D721Med (cell line): ENCODE data around the gene ASZ1.
"Not testable (repeated sequence)": the region's sequence is repeated elsewhere in the genome, so short reads cannot be mapped to it uniquely, and the experiment has no call there.

Experiments used
- DNase-seq: peaks from one replicate; pipeline ENCODE4 v3.0.0; 2011; ENCODE audit warnings: low spot score; ENCODE audit not compliant: insufficient read length
- FAIRE-seq: peaks from 2 replicates; lab custom pipeline; 2011; peaks lifted over from hg19 to GRCh38; lab: Jason Lieb, UNC
- CTCF ChIP-seq: IDR thresholded peaks from 2 replicates; pipeline ENCODE4 v1.5.1; 2012; ENCODE audit warnings: mild to moderate bottlenecking, control low read depth; ENCODE audit not compliant: insufficient read depth; ENCODE audit errors: missing control alignments

Gene ASZ1

DNA sequence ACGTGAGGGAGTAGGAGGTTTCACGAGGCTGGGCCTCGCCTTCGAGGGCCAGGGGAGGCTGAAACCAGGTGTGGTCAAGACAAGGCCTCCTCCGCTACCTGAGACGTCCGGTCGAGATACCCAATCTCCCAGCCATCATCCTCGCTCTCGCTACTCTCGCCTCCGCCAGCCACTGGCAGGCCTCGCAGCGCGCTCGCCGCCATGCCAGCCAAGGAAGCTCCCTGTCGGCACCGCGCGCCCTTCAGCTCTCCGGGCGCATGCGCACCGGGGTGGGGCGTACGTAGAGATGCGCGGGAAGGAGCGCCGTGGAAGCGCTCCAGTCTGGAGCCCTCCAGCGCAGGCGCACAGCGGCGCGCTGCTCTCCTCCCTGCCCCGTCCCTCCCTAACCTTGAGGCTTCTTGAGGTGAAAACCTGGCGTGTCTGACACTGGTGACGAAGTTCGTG, at the start of gene ASZ1:
Gene ASZ1 (minus strand): TSS at position 236 of the 444 bp plus-strand sequence. CDS start 33 bp downstream, at position 203.
- no peak for FAIRE-seq
- no peak for TF ChIP-seq CTCF
- DNase-seq, result no peak

- no peak for TF ChIP-seq CTCF
- DNase-seq (no peak), FAIRE-seq (no peak)
Measured at GRCh38 chr7:117476557-117477215, 49.4 kb upstream of the ASZ1 start.

- DNase-seq (no peak), FAIRE-seq (no peak)
- no peak for TF ChIP-seq CTCF
Measured at GRCh38 chr7:117472335-117472734, 45.0 kb upstream of the ASZ1 start.

GRCh38 chr7:117470777-117471176, 43.5 kb upstream of the ASZ1 start:
- no peak for DNase-seq
- FAIRE-seq, result no peak

DNA sequence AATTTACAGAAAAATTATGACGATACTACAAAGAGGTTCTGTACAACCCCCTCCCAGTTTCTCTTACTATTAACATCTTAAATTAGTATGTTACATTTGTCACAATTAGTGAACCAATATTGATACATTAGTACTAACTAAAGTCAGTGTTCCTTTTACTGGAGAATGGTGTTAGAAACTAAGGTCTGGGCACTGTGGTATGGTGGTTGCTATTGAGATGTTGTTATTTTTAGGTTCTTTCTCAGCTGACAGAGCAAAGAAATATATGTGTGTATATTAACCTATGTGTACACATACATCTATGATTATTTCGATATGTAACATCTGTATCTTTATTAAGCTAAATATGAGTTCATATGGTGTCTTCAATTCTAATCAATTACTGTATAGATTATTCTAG, 40.9 kb upstream of the ASZ1 start:
- FAIRE-seq, result no peak
- DNase-seq, result no peak

More at GRCh38 chr7:117470777-117471176, 43.5 kb upstream of the ASZ1 start:
- TF ChIP-seq CTCF, result no peak

DNA sequence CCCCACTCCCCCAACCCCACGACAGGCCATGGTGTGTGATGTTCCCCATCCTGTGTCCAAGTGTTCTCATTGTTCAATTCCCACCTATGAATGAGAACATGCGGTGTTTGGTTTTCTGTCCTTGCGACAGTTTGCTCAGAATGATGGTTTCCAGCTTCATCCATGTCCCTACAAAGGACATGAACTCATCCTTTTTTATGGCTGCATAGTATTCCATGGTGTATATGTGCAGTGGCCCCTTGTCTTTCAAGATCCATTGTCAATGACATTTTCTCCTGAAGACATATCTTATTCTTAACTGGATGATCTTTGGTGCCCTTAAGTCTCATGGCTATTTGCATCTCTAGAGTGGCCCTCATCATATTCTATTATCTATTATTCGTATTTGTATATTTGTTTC, 33.5 kb upstream of the ASZ1 start:
- not testable (repeated sequence) for DNase-seq, FAIRE-seq

More for the DNA sequence above, 40.9 kb upstream of the ASZ1 start:
- no peak for TF ChIP-seq CTCF

- TF ChIP-seq CTCF, result no peak
- no peak for FAIRE-seq
Measured at GRCh38 chr7:117459735-117460134, 32.4 kb upstream of the ASZ1 start.

More at GRCh38 chr7:117459735-117460134, 32.4 kb upstream of the ASZ1 start:
- no peak for DNase-seq
